NCI-H1105 treated with DMSO at 0.1 percent for 48 hours (cell line): ENCODE results near the gene WDR82.
A peak's percentile ranks its signal among the peaks of the same experiment; 100 is the strongest.

Experiments
- DNase-seq: peaks from one replicate; lab custom pipeline; 2025; lab: John Stamatoyannopoulos, UW

The WDR82 gene

DNA sequence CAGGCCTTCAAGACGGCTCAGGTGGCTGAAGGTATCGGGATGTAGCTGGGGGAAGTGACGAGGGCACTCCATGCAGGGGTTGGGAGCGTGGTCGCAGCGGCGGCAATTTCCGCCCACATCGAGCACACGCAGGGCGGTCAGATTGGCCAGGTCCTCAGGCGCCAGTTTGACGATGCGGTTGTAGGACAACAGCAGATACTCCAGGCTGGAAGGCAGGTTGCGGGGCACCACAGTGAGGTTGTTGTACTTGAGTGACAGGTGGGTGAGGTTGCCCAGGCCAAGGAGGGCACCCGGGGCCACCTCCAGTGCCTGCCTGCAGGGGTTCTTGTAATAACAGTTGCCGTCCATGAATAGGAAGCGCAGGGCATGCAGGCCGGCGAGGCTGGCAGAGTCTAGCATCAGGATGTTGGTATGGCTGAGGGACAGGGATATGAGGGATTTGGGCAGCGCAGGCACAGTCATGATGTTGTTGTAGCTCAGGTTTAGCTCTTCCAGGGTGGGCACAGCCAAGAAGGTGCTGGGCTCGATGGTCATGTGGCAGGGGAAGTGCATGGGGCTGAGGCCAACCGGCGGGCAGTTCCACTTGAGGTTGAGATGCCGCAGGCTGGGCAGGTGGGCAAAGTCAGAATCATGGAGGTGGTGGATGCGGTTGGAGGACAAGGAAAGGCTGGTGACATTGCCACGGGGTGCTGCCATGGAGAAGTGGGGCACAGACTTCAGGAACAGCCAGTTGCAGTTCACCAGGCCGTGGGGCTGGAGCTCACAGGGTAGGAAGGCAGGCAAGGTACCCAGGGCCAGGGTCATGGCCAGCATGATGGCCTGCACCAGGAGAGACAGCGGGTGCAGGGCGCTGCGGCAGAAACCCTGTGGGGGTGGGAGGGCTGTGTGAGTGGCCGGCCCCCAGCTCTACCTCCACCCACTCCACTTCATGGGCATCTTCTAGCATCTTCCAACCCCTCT lies 54.7 kb downstream of the WDR82 start:
- DNase-seq: no peak

DNA sequence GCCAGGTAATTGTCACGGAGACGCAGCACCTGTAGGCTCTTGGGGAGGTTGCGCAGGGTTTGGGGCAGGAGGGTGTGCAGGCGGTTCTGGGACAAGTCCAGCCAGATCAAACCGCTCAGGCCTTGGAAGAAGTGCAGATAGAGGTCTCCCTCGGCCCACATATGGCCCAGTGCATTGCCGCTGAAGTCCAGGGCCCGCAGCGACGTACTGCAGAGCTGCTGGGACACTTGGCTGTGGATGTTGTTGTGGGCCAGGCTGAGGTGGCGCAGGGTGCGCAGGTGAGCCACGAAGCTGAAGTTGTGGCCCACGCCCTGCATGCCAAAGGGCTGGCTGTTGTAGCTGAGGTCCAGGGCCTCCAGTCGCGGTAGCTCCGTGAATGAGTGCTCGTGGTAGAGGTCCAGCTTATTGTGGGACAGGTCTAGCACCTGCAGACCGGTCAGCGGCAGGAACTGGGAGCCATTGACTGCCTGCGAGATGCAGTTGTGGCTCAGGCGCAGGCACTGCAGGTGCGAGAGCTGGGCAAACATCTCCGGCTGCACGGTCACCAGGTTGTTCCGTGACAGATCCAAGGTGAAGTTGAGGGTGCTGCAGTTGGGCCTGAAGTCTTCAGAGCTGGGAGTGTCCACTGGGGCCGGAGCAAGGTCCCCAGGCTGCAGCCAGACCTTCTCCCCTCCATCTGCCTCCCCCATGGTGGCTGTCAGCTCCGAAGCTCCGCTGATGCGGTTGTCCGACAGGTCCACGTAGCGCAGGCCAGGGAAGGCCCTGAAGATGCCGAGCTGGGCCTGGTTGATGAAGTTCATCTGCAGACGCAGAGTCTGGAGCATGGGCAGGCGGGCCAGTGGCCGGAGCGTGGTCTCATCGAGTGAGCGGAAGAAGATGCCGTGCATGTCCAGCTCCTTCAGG lies 55.9 kb downstream of the WDR82 start:
- no peak for DNase-seq

DNA sequence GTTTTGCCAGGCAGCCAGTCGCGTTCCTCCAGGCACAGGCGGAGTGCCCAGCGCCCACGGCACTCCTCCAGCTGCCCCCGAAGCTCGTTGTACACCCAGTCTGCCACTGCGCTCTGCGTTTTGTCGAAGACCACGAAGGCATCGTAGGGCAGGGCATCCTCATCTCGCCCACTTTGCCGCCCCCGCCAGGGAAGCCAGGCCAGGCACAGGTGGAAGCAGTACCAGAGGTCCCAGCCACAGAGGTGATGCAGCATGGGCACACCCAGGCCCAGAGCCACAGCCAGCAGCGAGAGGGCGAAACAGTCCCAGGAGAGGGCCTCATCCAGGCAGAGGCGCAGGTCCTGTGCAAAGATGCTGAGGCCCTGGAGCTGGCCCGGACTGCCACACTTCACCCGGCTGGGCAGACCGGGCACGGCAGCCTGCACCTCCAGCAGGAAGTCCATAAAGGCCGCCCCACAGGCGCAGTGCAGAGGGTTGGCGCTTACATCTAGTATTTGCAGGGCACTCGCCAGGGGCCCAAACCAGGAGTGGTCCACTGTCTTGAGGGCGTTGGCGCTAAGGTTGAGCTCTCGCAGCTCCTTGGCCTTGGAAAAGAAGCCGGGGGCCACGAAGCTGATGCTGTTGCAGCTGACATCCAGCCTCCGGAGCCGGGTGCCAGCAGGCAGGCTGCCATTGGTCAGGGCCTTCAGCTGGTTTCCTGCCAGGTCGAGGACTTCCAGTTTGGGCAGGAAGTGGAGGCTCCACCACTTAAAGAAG lies 56.7 kb downstream of the WDR82 start:
- no peak for DNase-seq

DNA sequence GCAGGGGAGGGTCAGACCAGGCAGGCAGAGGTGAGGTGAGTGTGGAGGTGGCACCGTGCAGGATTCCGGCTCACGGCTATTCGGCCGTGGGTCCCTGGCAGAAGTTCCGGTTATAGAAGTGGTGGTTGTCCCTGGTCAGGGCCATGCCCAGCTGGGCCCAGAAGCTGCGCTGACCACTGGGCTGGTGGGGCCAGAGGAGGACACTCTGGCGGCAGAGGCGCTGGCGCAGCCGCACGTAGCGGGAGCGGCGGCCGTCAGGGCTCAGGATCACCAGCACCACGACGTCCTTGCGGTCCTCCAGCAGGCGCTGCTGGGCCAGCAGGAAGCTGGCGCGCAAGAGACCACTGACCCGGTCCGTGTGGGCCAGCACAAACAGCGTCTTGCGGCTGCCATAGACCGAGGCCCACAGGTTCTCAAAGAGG lies 57.3 kb downstream of the WDR82 start:
- DNase-seq: no peak

DNA sequence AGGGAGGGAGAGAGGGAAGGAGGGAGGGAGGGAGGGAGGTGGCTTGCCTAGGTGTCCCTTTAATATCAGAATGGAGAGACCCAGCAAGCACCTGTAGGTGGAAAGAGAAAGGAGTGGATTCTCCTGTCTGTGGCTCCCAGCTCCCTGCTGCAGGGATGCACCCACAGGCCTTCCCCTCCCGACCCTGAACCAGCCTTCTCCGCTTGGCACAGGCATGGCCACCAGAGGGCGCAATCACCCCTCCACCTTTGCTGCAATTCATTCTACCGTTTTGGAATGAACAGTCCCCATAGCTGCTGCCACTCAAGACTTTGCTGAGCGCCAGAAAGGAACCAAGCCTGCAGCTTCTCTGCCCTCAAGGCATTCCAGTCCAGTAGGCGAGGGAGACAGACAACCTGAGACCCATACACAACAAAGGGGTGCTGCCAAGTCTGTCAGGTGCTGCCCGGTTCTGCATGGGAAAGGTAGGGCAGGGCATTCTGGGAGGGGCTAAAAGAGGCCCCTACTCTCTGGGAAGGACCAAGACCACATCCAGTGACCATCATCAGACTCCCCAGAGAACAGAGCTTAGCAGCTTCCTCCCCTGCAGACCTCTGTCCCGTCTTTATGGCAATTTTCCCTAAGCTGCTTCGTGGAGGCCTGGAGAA lies 57.9 kb downstream of the WDR82 start:
- peak; percentile 49 for DNase-seq

DNA sequence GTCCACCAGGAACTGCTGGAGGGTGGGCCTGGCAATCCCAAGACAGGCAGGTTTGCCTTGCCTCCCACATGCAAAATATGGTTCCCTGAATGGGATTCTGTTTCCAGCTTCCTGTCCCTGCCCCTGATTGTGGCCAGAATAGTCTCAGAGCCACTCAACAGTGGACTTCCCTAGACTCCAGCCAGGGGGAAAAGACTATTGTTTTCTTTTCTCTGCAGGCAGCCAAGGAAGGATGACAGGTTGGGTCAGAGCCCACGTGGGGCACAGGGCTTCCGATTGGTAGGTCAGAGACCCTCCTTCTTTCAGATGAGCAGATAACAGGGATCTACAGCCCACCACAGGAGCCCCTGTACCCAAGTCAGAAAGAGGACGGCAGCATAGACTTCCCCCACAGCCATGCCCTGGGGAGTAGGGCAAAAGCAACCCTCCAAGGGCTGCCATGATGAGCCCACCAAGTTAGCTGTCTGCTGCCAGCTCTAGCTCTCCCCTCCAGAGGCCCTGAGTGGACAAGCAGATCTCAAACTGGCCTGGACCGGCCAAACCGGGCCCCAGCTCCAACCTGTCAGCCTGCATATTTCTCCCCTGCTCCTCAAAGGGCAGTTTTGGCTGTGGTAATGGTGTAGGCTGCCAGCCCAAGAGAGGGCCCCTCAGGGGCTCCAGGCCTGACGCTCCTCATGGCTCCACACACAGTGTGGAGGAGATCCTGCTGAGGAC lies 59.4 kb downstream of the WDR82 start:
- no peak for DNase-seq

DNA sequence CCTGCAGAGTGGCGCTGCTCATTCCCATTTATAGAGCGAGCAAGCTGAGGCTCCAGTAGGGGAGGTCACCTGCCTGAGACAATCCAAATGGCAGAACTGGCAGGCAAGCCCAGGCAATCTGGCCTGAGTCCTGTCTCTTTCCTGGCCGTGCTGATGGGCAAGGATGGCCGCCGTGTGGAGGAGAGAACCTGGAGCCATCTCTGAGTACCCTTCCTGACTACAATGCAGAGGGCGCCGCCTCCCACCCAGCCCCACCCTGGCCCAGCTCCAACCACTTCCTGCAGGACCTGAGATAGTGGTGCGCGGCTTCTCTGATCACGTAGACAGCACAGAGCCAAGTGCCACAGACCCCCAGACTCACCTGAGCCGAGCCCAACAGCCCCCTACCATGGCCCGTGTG lies 60.0 kb downstream of the WDR82 start:
- no peak for DNase-seq

DNA sequence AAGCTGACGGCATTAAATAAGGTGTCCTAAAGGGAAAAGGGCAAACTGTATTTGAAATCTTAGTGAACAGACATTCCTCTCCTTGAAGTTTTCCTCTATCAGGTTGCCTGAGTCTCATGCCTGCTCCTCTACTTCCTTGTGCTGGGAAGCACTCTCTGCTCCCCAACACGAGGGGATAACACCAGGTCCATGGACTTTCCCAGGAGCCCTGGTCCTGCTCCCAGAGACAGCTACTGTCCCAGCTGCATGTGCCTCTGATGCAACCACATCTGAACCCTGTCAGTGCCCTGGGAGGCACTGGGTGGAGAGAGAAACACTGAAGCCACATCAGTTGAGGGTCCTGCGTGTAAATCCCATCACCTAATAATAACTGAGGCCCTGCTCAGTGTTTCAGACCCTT lies 60.4 kb downstream of the WDR82 start:
- no peak for DNase-seq

DNA sequence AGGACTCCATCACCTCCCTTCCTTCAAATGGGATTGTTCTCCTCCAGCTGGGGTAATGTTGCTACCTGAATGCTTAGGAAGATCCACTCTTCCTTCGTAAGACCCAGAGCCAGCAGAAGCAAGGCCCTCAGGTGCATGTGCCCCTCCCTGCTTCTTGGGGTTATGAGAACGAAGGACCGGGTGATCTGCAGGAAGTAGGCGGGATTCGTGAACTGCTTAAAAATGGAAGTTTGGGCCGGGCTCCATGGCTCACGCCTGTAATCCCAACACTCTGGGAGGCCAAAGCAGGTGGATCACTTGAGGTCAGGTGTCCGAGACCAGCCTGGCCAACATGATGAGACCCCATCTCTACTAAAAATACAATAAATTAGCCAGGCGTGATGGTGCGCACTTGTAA lies 61.0 kb downstream of the WDR82 start:
- DNase-seq: no peak

DNA sequence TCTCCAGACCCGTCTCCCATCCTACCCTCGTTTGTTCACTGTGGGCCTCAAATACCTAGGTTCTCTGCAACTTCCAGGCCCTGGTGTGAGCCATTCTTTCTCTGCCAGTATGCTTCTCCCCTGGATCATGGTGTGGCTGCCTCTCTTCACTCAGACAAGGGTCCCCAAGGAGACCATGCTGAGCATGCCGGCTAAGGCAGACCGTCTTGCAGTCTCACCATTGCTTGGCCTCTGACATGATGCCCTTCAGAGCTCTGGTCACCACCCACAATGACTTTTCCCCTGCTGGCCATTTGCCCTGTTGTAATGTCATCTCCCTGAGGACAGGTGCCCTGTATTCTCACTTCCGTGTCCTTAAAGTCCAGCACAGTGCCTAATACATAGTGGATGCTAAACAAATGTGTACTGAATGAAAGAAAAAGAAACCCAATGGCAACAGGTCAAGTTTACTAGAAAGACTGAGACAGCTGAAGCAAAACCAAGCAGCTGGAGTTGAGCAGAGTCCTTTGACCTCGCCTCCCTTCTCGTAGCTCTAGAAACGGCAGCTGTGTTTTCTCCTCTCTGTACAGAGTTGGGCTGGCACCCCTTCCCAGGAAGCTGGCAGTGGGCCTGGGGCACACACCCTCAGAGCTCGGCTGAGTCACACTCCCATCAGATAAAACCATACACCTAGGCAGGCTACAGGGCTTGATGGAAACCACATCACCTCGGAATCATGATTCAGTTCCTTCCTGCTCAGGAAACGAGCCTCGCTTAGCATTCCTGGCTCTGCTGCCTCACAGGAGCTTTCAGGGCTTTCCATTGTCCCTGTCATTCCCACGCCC lies 61.7 kb downstream of the WDR82 start:
- DNase-seq: peak; percentile 32

DNA sequence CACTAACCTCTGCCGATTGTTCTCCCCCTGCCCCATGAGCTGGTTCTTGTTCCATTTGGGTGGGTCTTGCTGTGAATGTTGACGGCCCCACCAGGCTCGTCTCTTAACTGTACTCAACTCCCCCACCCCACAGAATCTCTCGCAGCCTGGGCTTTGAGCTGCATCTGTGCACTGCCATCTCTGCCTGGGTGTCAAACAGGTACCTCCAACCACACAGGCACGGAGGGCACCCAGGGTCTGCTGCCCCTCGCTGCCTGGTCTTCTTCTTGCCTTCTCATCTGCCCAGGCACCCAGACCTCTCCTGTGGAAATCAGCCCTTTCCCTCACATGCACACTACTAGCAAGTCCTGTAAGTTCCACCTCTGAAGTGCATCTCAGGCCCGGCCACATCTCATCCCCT lies 63.1 kb downstream of the WDR82 start:
- no peak for DNase-seq

DNA sequence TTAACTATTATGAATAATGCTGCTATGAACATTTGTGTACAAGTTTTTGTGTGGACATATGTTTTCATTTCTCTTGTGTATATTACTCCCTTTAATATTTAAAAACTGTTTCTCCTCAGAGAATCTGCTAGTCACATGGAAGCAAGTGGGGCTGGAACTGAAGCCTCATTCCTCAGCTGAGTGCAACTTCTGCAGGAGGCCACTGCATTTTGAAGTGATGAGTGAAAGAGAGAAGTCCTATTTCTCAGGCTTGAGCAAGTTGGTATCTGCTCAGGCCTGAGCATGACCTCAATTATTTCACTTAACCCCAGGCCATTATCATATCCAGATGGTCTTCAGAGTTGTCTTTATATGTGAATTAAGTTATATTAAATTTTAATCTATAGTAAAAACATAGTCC lies 64.5 kb downstream of the WDR82 start:
- no peak for DNase-seq

DNA sequence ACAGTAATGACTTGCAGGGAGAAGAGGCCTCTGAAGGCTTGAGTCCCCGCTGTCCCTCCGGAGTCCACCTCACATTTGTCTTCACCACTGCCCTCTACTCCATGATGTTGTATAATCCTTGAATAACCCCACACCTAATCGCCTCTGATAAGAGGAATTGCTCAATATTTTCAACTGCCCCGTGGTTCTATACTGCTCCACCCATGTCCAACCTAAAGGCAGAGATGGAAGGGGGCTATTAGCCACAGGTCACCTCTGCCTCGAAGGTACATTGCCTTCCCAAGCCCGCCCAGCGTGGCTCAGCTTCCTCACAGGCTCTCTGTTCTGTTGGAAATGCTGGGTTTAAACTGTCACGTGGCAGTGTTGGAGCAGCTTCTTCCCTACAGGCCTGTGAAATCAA lies 65.4 kb downstream of the WDR82 start:
- DNase-seq: no peak

DNA sequence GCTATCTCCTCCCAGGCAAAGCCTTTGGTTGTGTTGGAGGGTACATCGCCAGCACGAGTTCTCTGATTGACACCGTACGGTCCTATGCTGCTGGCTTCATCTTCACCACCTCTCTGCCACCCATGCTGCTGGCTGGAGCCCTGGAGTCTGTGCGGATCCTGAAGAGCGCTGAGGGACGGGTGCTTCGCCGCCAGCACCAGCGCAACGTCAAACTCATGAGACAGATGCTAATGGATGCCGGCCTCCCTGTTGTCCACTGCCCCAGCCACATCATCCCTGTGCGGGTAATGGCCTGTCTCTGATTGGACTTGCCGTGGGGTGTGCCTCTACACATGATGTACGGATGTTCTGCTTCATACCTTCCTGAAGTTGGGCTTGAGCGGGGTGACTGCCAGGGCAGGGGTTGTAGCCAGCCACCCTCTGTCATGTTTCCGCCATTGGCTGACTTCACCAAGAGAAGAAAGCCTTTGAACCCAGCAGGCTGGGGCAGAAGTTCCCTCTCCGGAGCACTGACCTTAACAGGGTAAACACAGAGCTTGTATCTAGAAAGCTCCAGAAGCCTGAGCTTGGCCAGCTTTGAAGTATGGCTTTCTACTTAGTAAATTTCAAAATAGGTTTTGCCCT lies 67.1 kb downstream of the WDR82 start:
- no peak for DNase-seq

DNA sequence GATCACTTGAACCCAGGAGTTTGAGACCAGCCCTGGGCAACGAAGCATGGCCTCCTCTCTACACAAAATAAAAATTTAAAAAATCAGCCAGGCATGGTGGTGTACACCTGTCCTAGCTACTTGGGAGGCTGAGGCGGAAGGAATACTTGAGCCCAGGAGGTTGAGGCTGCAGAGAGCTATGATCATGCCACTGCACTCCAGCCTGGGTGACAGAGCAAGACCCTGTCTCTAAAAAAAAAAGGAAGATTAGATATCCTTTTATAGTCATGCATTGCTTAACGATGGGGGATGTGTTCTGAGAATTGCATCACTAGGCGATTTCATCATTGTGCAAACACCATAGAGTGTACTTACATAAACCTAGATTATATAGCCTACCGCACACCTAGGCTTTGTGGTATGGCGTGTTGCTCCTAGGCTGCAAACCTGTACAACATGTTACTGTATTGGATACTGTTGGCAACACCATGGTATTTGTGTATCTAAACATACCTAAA lies 67.9 kb downstream of the WDR82 start:
- DNase-seq: no peak

DNA sequence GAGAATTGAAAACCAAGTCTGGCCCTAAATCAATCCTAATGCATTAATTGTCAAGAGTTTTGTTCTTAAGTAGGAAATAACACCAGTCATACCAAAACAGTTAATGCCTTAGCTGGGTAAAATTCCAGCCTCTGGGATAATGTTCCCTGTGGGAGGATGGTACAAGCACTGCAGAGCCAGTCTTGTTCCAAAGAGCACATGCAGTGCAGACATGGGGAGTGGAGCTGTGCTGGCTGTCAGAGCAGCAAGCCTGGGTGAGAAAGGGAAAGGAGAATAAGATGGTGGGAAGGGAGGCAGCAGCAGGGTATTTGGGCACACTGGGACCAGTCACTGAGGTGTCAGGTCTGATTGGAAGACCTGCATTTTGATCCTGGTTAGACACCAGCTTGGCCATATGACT lies 68.4 kb downstream of the WDR82 start:
- no peak for DNase-seq

DNA sequence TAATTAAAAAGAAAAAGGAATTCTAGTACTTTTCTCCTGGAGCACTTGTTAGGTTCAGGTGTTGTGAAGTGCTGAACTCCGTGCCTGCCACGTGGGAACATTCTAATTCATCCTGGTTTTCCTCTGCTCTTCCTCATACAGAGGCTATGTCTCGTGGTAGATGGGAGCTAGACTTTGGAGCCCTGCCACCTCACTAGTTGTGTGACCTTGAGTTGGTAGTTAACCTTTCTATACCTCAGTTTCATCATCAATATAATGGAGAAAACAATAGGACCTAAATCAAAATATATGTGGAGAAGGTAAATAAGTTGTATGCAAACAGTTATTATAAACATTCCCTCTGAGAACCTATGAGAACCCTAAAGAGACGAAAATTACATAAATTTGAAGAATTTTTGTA lies 69.9 kb downstream of the WDR82 start:
- no peak for DNase-seq

DNA sequence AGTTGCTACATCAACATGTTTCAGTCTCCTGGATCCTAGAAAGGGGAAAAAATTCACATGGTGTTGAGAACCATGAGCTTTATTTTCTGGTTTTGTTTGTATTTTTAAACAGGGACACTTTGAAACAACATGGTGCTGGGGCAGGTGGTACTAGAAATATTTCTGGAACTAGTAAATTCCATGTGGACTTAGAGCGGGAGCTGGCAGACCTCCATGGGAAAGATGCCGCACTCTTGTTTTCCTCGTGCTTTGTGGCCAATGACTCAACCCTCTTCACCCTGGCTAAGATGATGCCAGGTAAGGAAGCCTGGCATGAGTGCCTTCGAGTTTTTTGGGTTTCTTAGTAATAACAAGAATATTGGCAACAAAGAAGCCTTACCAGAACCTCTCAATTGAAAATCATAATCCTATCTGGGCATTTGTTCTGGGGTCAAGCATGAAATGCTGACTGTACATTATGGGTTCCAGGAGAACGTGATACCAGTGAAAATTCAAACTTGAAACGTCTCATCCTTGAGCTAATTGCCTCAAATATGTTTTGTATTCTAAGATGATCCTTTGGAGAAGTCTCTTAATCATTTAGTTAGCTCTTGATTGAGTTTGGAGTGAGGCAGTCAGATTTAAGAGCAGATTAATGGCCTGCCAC lies 72.6 kb downstream of the WDR82 start:
- DNase-seq: no peak
